Endometrium (tissue), 2 donors: ENCODE measurements around the gene SNRPD2.
"Not testable (repeated sequence)": the region's sequence is repeated elsewhere in the genome, so short reads cannot be mapped to it uniquely, and the experiment has no call there.

Experiments
- FAIRE-seq: peaks from 2 replicates; lab custom pipeline; 2012; peaks lifted over from hg19 to GRCh38; lab: Jason Lieb, UNC
- donor health status: control.
- donor health status: control.

SNRPD2 gene

GRCh38 chr19:45691516-45692186 is at the start of gene SNRPD2:
TSS of gene SNRPD2 (minus strand) at chr19:45691953. CDS start at chr19:45691888, 65 bp downstream.
- no peak for FAIRE-seq

- FAIRE-seq = no peak
These were observed 48.0 kb upstream of the SNRPD2 start for GRCh38 chr19:45739498-45740439.

GRCh38 chr19:45733160-45733810 is 41.5 kb upstream of the SNRPD2 start, which contains the start of gene MEIOSIN:
TSS of gene MEIOSIN (plus strand) at chr19:45733439. CDS start at chr19:45735377, 1,938 bp downstream.
- FAIRE-seq = no peak

- peak; percentile 98 for FAIRE-seq
These were observed 38.9 kb upstream of the SNRPD2 start, which contains the start of gene FBXO46 for GRCh38 chr19:45730368-45731288. TSS of gene FBXO46 (minus strand) at chr19:45730896. CDS start at chr19:45713495, 17,401 bp downstream.

GRCh38 chr19:45729800-45730290 is 38.1 kb upstream of the SNRPD2 start:
- no peak for FAIRE-seq

GRCh38 chr19:45728683-45729082 is 36.9 kb upstream of the SNRPD2 start:
- FAIRE-seq = not testable (repeated sequence)

- not testable (repeated sequence) for FAIRE-seq
These were observed 28.3 kb upstream of the SNRPD2 start for GRCh38 chr19:45720065-45720464.

- FAIRE-seq = no peak
These were observed 26.4 kb upstream of the SNRPD2 start for GRCh38 chr19:45717983-45718650.

- peak; percentile 99 for FAIRE-seq
These were observed 25.6 kb upstream of the SNRPD2 start for GRCh38 chr19:45717131-45717982.

- no peak for FAIRE-seq
These were observed 24.8 kb upstream of the SNRPD2 start for GRCh38 chr19:45716359-45717130.

- no peak for FAIRE-seq
These were observed 23.4 kb upstream of the SNRPD2 start for GRCh38 chr19:45715139-45715538.

- no peak for FAIRE-seq
These were observed 21.4 kb upstream of the SNRPD2 start for GRCh38 chr19:45713141-45713540.

- no peak for FAIRE-seq
These were observed 20.9 kb upstream of the SNRPD2 start for GRCh38 chr19:45712699-45713067.

GRCh38 chr19:45711851-45712698 is 20.3 kb upstream of the SNRPD2 start:
- FAIRE-seq = no peak

- FAIRE-seq = no peak
These were observed 18.8 kb upstream of the SNRPD2 start for GRCh38 chr19:45710356-45711130.

- no peak for FAIRE-seq
These were observed 14.1 kb upstream of the SNRPD2 start for GRCh38 chr19:45705710-45706415.
